ENCODE data around the gene GPR35. TPM values are rescaled to one million over a fixed set of nuclear protein-coding genes. Genes with fewer than 3 reads are reported as not detected.

Gene GPR35
- total and polyA plus RNA-seq, 2 of the 13 experiments (the other 11 are each of a cell fraction or from before 2014, with no cell fraction given) = 27.1 to 44.2 TPM

- TF ChIP-seq, protein P1, sequence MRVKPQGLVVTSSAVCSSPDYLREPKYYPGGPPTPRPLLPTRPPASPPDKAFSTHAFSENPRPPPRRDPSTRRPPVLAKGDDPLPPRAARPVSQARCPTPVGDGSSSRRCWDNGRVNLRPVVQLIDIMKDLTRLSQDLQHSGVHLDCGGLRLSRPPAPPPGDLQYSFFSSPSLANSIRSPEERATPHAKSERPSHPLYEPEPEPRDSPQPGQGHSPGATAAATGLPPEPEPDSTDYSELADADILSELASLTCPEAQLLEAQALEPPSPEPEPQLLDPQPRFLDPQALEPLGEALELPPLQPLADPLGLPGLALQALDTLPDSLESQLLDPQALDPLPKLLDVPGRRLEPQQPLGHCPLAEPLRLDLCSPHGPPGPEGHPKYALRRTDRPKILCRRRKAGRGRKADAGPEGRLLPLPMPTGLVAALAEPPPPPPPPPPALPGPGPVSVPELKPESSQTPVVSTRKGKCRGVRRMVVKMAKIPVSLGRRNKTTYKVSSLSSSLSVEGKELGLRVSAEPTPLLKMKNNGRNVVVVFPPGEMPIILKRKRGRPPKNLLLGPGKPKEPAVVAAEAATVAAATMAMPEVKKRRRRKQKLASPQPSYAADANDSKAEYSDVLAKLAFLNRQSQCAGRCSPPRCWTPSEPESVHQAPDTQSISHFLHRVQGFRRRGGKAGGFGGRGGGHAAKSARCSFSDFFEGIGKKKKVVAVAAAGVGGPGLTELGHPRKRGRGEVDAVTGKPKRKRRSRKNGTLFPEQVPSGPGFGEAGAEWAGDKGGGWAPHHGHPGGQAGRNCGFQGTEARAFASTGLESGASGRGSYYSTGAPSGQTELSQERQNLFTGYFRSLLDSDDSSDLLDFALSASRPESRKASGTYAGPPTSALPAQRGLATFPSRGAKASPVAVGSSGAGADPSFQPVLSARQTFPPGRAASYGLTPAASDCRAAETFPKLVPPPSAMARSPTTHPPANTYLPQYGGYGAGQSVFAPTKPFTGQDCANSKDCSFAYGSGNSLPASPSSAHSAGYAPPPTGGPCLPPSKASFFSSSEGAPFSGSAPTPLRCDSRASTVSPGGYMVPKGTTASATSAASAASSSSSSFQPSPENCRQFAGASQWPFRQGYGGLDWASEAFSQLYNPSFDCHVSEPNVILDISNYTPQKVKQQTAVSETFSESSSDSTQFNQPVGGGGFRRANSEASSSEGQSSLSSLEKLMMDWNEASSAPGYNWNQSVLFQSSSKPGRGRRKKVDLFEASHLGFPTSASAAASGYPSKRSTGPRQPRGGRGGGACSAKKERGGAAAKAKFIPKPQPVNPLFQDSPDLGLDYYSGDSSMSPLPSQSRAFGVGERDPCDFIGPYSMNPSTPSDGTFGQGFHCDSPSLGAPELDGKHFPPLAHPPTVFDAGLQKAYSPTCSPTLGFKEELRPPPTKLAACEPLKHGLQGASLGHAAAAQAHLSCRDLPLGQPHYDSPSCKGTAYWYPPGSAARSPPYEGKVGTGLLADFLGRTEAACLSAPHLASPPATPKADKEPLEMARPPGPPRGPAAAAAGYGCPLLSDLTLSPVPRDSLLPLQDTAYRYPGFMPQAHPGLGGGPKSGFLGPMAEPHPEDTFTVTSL (CRISPR knock-in tag; IDR thresholded peaks at IDR 0.05; ENCODE audit: borderline replicate concordance) = no peak; the same call in 1 of the 2 replicates
- TF ChIP-seq NR2F6 (IDR thresholded peaks at IDR 0.05) = no peak
- peak; percentile 13; the same call in 1 of the 2 replicates for TF ChIP-seq NR2F6 (CRISPR knock-in tag; IDR thresholded peaks at IDR 0.05)
- TF ChIP-seq, protein P2, sequence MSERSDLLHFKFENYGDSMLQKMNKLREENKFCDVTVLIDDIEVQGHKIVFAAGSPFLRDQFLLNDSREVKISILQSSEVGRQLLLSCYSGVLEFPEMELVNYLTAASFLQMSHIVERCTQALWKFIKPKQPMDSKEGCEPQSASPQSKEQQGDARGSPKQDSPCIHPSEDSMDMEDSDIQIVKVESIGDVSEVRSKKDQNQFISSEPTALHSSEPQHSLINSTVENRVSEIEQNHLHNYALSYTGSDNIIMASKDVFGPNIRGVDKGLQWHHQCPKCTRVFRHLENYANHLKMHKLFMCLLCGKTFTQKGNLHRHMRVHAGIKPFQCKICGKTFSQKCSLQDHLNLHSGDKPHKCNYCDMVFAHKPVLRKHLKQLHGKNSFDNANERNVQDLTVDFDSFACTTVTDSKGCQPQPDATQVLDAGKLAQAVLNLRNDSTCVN (CRISPR knock-in tag; IDR thresholded peaks at IDR 0.05; ENCODE audit: borderline replicate concordance) = peak; percentile 60
- TF ChIP-seq PHF8 (CRISPR knock-in tag; IDR thresholded peaks at IDR 0.05) = peak; percentile 98
- peak; percentile 84 to 91 for TF ChIP-seq HMGXB4 (CRISPR knock-in tag; IDR thresholded peaks at IDR 0.05; ENCODE audit: borderline replicate concordance in 1 of 2, low read depth in 1 of 2)
- TF ChIP-seq ZNF619 (CRISPR knock-in tag; IDR thresholded peaks at IDR 0.05) = no peak
- TF ChIP-seq, protein P3, sequence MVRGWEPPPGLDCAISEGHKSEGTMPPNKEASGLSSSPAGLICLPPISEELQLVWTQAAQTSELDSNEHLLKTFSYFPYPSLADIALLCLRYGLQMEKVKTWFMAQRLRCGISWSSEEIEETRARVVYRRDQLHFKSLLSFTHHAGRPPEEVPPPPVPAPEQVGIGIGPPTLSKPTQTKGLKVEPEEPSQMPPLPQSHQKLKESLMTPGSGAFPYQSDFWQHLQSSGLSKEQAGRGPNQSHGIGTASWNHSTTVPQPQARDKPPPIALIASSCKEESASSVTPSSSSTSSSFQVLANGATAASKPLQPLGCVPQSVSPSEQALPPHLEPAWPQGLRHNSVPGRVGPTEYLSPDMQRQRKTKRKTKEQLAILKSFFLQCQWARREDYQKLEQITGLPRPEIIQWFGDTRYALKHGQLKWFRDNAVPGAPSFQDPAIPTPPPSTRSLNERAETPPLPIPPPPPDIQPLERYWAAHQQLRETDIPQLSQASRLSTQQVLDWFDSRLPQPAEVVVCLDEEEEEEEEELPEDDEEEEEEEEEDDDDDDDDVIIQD (CRISPR knock-in tag; IDR thresholded peaks at IDR 0.05; ENCODE audit: low read depth) = no peak; the same call in 1 of the 2 replicates
- no peak for TF ChIP-seq ZC3H4 (CRISPR knock-in tag; IDR thresholded peaks at IDR 0.05; ENCODE audit: borderline replicate concordance)
- no peak for TF ChIP-seq NPAS2 (CRISPR knock-in tag; IDR thresholded peaks at IDR 0.05; ENCODE audit: borderline replicate concordance)
- 0 out of 2 replicates have a peak, but pooled peaks have one; percentile 16 for TF ChIP-seq ZNF562 (CRISPR knock-in tag; IDR thresholded peaks at IDR 0.05; ENCODE audit: borderline replicate concordance)
- TF ChIP-seq ZMAT3 (CRISPR knock-in tag; conservative IDR thresholded peaks at IDR 0.05) = peak; percentile 64; the same call in 1 of the 2 replicates
- TF ChIP-seq MEIS1 (CRISPR knock-in tag; IDR thresholded peaks at IDR 0.05; ENCODE audit: borderline replicate concordance) = 0 out of 2 replicates have a peak, but pooled peaks have one; percentile 58
- no peak for TF ChIP-seq ZKSCAN1 (IDR thresholded peaks at IDR 0.05; ENCODE audit: low read length)
- no peak for TF ChIP-seq PAF1 (CRISPR knock-in tag; IDR thresholded peaks at IDR 0.05)
- TF ChIP-seq ZNF234 (CRISPR knock-in tag; conservative IDR thresholded peaks at IDR 0.05) = 0 out of 2 replicates have a peak, but pooled peaks have one; percentile 92
- peak; percentile 92 for TF ChIP-seq ZNF343 (CRISPR knock-in tag; IDR thresholded peaks at IDR 0.05)
- TF ChIP-seq ZNF615 (CRISPR knock-in tag; IDR thresholded peaks at IDR 0.05; ENCODE audit: borderline replicate concordance) = no peak
- TF ChIP-seq MAFG (CRISPR knock-in tag; IDR thresholded peaks at IDR 0.05) = no peak
These were observed 38.9 kb upstream of the GPR35 start, which contains the start of gene CAPN10 (continued) for GRCh38 chr2:240586198-240586918.
